Inflammatory macrophage treated with lipopolysaccharide for 1 hour (primary cell): ENCODE measurements around the gene SMIM41.

Source experiments
- DNase-seq, 2 donors: peaks; one replicate each; pipeline ENCODE4 v3.0.0-alpha.2; 2020 to 2022

Gene SMIM41

GRCh38 chr12:52079576-52080402 lies at the start of gene SMIM41:
SMIM41 (plus strand) TSS chr12:52079704; CDS start chr12:52079780, 76 bp downstream.
- DNase-seq = no peak

DNA sequence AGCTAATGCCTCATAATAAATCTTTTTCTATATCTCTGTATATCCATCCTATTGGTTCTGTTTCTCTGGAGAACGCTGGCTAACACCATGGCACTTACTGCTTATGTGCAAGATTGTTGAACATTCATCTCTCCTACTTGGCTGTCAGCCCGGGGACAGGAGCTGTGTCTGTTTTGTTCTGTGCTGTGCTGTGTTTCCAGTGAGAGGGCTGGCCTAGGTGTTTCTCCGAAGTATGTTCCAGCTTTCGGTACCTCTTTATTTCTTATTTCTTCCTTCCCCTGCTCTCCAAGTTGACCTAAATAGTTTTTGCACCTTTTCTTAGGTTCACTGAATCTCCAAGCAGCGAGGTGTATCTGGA lies 47.1 kb upstream of the SMIM41 start:
- no peak for DNase-seq

DNA sequence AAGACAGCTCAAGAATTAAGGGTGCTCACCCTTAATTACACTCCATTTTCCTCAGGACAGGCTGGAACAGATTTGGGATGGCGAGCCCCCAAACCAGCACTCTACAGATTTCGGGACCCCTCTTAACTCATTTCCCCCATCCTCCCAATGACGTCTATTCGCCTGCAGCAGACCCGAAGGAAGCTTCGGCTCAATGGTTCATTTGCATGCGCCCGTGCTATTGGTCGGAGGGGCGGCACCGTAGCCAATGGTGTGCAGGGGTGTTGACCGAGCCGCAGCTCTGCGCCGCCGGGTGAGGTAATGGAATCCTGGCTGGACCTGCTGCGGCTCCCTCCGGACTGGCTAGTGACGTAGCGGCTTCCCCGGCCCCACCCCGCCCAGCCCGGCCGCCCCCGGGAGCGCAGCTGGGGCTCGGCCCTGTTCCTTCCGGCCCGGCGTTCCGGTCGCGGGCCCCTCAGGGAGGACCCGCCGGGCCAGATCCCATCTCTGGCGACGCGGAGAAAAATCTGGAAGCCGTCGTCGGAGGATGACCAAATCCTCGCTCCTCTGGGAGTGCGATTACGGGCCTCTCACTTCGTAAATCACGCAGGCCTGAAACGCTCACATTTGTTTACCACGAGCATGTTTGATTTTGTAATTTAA lies 46.6 kb upstream of the SMIM41 start:
- DNase-seq = peak; percentile 92 to 93

GRCh38 chr12:52033446-52034140 lies 45.9 kb upstream of the SMIM41 start:
- no peak for DNase-seq

DNA sequence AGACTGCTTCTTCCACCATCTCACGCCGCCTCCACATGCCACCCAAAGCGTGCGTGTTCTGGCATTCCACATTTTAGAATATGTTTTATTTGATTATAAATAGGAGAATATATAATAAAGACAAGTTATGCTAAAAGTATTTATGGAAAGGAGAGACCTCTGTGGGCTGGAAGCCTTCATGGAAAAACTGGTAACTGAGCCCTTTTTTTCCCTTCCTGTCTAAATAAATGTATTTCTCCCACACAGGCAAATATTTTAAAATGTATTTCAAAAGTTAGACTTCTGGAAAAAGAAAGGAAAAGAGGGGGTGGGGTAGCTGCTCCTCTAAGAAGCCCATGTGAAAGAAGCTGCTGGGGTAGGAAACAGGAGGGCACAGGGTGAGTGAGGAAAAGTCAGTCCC lies 44.3 kb upstream of the SMIM41 start:
- DNase-seq = no peak

DNA sequence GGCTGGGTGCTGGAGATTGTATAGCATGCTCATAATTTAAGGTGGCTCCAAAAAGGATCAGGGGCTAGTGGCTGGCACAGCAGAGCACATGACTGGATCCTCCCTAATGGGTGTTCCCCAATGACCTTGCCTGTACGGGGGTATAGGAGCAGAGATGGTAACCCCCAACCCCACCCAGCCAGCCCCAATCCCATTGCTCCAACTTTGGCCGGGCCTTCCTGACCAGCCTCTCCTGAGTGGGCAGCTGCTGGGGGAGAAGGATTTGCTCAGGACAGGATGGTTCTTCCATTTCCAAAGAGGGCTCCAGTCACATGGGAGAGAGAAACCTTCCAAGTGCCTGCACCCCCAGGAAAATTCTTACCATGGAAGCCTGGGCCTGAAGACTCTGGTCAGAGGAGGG lies 43.6 kb upstream of the SMIM41 start:
- no peak for DNase-seq

- peak; percentile 45 to 81 for DNase-seq
These were observed 42.8 kb upstream of the SMIM41 start for GRCh38 chr12:52036587-52037171.

DNA sequence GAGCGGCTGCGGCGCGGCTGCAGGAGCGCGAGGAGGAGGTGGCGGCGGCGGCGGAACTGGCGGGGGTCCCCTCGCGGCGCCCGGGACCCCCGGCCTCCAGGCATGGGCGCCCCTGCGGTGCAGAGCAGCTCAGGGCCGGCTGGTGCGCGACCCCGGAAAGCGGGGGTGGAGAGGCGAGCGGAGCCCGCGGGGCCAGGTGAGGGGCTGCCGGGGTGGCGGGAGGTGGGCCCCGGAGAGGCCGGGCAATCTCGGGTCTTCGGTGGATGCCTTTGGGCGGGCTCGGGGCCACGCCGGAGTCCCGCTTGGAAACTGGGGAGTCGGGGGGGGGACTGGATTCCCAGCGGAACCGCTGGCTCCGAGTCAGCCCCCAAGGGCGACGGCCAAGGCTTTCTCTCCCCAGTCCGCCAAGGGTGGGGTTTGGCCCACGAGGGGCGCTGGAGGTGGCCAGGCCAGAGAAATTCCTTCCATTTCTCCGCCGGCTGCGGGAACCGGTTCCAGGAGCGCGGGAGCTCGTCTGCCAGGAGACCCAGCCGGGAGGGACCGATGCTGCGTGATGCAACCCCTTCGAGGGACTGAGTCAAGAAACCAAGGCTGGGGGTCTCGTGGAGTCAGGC lies 42.1 kb upstream of the SMIM41 start:
- no peak for DNase-seq

- no peak for DNase-seq
These were observed 41.1 kb upstream of the SMIM41 start for GRCh38 chr12:52038447-52038846.

- no peak for DNase-seq
These were observed 38.5 kb upstream of the SMIM41 start for GRCh38 chr12:52041035-52041434.

- DNase-seq = no peak
These were observed 37.8 kb upstream of the SMIM41 start for GRCh38 chr12:52041695-52042123.

DNA sequence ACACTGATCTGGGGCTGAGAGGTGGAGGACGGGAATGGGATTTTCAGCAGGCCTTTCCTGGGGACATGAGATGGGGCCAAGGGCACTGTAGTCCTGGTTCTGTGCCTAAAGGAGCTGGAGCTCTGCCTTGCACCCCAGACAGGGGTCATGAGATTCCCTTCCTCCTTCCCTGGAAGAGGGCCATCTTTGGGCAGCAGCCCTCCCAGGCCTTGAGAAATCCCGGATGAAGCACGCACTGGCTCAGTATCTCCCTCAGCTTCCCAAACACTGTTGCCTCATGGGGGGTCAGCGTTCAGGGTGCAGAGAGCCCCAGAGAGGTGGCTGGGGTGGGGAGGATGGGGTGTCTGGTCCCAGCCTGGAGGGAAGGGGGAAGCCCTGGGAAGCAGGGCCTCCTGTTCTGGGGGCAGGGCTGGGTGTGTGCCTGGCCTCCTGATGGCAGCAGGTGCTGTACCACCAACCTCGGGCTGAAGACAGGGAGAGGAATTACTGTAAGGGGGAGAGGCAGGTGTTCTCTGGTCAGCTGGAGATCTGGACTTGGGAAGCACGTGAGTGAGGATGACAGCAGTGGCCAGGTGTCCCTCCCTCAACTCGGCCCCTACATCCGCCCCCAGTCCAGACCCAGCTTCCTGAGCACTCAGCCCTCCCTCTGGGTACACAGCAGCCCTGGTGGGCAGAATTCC lies 36.7 kb upstream of the SMIM41 start:
- DNase-seq = no peak

GRCh38 chr12:52043386-52044212 lies 35.9 kb upstream of the SMIM41 start:
- no peak for DNase-seq

GRCh38 chr12:52044292-52044983 lies 35.1 kb upstream of the SMIM41 start:
- no peak for DNase-seq

DNA sequence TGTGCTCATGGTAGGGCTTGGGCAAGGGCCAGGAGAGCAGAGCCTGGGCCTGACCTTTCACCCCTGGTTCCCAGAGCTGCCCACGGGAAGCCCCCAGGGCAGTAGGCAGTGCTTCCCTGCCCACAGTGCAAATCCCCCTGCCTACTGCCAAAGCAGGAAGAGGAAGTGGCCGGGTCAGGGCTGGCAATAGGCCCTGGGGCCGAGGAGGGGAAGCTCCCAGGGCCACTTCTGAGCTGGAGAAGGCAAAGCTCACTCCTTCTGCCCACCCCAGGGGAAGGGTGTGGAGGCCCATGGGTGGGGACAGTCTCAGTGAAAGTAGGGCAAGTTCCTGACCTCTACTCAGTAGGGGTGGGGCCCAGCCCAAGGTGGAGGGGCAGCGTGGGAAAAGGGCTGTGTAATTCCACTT lies 33.7 kb upstream of the SMIM41 start:
- DNase-seq = peak; percentile 78 to 93

- DNase-seq = no peak
These were observed 32.6 kb upstream of the SMIM41 start for GRCh38 chr12:52046859-52047258.

DNA sequence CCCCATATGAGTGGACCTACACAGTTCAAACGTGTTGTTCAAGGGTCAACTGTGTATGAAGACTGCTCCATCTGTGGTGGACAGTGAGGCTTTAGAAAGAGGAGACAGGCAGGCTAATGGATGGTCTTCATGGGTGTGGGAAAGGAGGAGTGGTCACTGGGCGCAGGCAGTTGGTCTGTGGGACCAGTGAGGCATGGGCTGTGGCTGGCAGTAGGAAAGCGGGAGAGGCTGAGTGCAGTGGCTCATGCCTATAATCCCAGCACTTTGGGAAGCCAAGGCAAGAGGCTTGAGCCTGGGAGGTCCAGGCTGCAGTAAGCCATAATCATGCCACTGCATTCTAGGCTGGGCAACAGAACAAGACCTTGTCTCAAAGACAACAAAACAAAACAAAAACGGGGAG lies 30.2 kb upstream of the SMIM41 start:
- DNase-seq = no peak

DNA sequence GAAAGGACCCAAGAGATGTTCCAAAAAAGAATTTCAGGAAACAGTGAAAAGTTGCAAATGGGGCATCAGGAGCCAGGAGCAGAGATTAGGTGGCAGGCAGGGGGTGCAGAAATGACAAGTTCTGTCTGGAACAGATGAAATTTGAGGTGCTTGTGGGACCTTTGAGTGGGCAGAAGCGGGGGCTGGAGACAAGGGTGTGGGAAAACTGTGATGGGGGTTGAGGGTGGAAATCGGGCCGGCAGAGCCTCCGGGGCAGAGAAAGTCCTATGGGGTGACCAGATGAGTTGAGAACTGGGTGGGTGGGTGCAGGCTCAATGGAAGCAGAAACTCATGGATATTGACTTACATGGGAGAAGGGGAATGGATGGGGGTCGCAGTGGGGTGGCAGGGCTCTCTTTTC lies 29.8 kb upstream of the SMIM41 start:
- DNase-seq = no peak

DNA sequence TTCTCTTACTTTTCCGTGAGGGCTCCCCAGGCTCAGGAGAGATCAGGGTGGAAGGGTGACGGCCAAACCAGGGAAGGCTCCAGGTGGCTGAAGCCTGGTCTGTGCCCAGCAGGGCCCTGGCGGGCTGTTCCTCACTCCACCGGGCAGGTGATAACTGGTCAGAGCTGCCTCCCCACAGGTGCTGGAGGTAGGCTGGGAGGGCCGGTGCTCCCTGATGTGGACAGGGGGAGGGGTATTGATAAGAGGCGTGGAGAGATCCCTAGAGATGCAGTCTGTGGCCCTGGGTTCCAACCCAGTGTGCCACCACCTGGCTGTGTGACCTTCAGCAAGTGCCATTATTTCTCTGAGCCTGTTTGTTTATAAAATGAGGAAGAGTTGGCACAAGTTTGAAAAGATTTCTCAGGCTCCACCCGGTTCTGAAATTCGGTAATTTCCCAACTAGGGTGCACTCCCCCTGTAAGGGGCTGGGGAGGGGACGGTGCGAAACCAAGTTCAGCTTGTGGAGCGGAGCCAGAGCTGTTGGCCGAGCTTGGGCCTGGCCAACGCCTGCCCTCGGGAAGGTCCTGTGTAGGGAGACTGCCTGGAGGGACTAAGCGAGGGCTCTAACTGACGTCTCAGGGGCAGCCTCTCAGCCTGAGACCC lies 29.3 kb upstream of the SMIM41 start:
- peak; percentile 79 to 87 for DNase-seq
